Activated naive CD4-positive, alpha-beta T cell treated with anti-CD3 and anti-CD28 coated beads, Interleukin-2, amount 10 ng/mL, durations not matched to agents 7 days and 5 days (primary cell): ENCODE measurements around the gene RRAGC.
"Not testable (repeated sequence)": the region's sequence is repeated elsewhere in the genome, so short reads cannot be mapped to it uniquely, and the experiment has no call there.

Source experiments
- CTCF ChIA-PET: fragments of 350-600 bp; sonication (Branson Sonifier 250); formaldehyde crosslinking; loops from one replicate; lab custom pipeline; 2021; ENCODE audit warnings: antibody characterized with exemption; lab: Charles Lee
- DNase-seq: peaks from one replicate; pipeline ENCODE4 v3.0.0-alpha.2; 2020
- H3K27ac Mint-ChIP-seq: one replicate; pipeline ENCODE4 v1.8.0; 2021; ENCODE audit warnings: mild to moderate bottlenecking, moderate library complexity, mixed read lengths
- H3K27me3 Mint-ChIP-seq: one replicate; pipeline ENCODE4 v1.8.0; 2021; ENCODE audit warnings: mild to moderate bottlenecking, mixed read lengths
- H3K36me3 Mint-ChIP-seq: one replicate; pipeline ENCODE4 v1.8.0; 2021; ENCODE audit warnings: mixed read lengths
- H3K4me1 Mint-ChIP-seq: one replicate; pipeline ENCODE4 v1.8.0; 2021; ENCODE audit warnings: mixed read lengths
- H3K4me3 Mint-ChIP-seq: one replicate; pipeline ENCODE4 v1.8.0; 2021; ENCODE audit warnings: mild to moderate bottlenecking, moderate library complexity, mixed read lengths
- H3K9me3 Mint-ChIP-seq: one replicate; pipeline ENCODE4 v1.8.0; 2021; ENCODE audit warnings: mixed read lengths

Gene RRAGC

DNA sequence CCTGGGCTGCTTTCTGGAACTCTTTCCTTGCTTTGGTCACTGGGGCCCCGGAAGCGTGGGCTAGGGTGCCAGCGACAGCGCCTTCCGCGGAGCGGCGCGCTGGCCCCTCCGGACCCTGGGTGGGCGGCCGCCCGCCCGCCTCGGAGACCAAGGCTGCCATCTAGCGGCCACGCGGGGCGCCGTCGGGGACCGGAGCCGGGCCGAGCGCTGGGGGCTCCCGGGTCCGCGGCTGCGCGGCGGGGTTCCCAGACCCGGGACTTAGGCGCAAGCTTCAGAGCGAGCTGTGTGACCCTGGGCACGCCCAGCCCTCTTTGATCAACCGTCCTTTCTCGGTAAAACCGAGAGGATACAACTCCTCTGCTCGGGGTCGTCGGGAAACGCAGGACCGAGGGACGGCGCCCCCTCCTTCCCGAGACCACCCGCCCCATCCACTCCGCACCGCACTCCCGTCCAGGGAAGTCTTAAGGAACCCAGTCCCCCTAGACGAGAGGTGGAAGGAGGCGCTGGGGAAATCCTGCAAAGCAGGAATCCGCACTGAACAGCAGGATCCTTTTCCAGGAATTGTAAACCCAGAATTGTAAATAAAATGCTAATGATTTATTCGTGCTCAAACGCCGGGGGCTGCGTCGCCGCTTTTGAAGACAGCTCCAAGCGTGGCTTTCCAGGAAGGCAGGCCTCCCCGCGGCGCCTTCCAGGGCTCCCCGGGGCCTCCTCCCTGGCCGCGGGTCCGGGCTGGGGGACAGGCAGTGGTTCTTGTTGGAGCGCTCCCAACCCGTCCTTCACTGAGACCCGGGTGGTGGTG, 41.2 kb downstream of the RRAGC start:
- Mint-ChIP-seq H3K9me3 (no peaks in the 10 kb centered on the region), H3K4me3 (no peak overlapping the region), H3K27ac (no peak overlapping the region), H3K36me3 (no peaks in the 10 kb centered on the region), H3K27me3 (peaks cover 82% of the 10 kb centered on the region), H3K4me1 (peaks cover 14% of the 10 kb centered on the region)
- peak; percentile 56 for DNase-seq
- CTCF ChIA-PET = interaction anchor here (1.0 to 1.9 kb wide), 6 partner anchors 9 to 19 kb away, joined by 3 to 6 read pairs (median 4); no protein-coding TSS in a partner anchor

DNA sequence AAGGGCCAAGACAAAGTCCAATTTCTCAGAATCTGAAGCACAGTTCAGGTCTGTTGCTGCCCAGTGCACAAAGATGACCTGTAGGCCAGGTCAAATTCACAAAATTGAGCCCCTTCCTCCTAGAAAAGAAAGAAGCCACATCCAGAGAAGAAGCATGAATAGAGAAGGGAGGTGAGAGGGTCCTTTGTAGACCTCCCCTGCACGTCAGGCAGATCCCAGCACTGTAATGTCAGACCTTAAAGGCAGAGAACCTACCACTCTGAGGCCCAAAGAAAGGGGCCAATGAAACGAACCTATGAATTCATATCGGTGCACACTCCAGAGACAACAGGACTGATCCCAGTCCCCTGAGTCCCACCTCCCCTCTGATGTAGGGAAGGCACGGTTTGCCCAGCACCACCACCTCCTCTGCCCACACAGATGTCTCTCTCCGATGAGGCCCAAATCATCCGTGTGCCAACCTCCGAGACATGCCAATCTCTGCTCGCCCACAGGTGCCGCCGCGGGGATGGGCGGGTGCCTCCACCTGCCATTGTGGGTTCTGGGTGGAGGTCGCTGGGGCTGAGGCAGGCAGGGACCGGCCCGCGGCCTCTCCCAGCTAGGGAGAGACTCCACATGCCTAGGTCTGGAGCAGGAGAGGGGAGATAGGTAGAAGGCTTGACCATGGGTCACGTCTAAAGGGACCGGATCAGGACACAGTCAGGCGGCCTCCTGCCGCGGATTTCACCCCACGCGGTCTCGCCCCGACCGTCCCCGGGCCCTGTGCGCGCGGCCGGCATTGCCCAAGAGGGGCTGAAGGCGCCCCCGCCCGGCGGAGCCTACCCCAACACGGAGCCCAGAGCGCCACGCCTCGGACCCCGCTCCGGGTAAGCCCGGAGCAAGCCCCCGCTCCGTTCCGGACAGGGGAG, 42.1 kb downstream of the RRAGC start:
- no peak for DNase-seq
- no peaks in the 10 kb centered on the region for H3K36me3 Mint-ChIP-seq
- peaks cover 81% of the 10 kb centered on the region for H3K27me3 Mint-ChIP-seq
- peaks cover 14% of the 10 kb centered on the region for H3K4me1 Mint-ChIP-seq
- H3K4me3 Mint-ChIP-seq = no peak overlapping the region
- H3K9me3 Mint-ChIP-seq = no peaks in the 10 kb centered on the region
- CTCF ChIA-PET = no interaction called here
- no peak overlapping the region for H3K27ac Mint-ChIP-seq

DNA sequence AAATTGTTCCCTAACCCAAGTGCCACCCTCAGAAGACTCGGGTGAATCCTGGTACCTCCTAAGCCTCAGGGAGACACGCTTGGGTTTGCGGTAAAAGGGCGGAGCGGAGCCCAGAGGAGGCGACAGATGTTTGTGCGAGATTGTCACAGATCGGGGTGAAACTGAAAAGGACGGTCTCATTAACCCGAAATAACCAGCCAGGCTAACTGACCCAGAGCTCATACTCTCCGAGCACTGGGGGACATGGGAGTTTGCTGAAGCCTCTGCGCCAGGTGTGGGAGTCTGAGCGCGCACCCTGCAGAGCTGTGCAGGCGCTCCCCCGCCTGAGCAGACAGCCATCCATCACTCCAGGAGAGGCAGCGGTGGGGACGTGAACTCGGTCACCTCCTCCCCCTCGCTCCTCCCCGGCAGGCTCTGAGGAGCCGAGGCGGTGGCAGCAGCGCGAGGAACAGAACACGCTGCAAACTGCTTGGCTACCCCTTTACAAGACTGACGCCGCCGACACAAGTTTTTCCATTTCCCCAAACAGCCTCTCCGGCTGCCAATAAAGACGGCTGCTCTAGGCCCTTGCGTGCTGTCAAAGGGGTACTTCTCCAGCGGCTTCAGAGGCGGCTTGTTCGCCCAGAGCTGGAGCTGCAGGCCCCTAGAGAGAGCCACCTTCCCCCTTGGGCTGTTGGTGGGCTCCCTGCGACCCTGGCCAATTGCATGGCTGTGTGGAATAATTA, 43.5 kb downstream of the RRAGC start:
- Mint-ChIP-seq H3K36me3 (no peaks in the 10 kb centered on the region), H3K4me3 (no peak overlapping the region), H3K27ac (no peak overlapping the region), H3K4me1 (peaks cover 14% of the 10 kb centered on the region), H3K27me3 (peaks cover 86% of the 10 kb centered on the region), H3K9me3 (no peaks in the 10 kb centered on the region)
- CTCF ChIA-PET = no interaction called here
- DNase-seq = peak; percentile 28

DNA sequence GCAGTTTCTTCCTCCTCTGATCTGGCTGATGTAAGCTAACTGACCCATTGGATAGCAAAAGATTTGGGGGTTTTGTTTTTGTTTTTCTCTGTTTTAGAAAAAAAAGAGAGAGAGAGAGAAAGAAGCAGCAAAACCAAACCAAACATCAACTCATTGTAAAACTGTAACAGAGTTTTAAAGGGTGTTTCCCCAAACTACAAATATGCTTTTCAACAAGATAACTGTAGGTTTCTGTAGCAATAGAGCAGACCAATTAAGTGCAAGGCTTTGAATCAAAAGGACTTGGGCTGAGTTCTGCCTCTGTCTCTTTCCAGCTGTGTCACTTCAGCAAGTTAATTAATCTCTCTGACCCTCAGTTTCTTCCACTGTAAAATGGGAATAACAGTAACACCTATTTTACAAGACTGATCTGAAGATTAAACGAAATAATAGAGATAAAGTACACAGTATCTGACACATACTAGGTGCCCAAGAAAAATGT, 44.5 kb downstream of the RRAGC start:
- Mint-ChIP-seq H3K27me3 (peaks cover 91% of the 10 kb centered on the region), H3K36me3 (no peaks in the 10 kb centered on the region), H3K4me1 (peaks cover 14% of the 10 kb centered on the region), H3K9me3 (no peaks in the 10 kb centered on the region), H3K27ac (no peak overlapping the region), H3K4me3 (no peak overlapping the region)
- CTCF ChIA-PET = no interaction called here
- DNase-seq = no peak

DNA sequence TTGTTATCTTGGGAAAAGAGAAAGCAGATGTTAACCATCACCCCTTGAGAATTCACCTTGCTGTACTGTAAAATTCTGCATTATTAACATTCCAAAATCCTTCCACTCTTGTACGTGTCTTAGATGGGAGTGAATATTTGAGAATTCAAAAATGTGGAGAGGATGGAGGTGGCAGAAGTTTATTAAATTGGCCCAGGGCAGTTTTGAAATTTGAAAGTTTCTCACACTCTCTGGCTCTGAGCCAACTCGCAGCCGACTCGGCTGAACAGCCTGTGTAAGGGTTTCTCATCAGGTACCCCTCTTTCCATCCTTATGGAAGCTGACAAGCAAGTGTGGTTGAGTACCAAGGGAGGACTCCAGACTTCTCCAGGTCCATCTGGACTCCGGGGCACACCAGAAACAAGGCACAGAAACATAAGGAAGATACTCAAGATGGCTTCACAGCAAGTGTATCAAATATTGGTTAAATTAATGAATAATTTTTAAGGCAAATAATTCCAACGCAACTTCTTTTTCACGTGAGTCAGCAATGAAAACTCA, 45.1 kb downstream of the RRAGC start:
- CTCF ChIA-PET = no interaction called here
- H3K4me1 Mint-ChIP-seq = peaks cover 14% of the 10 kb centered on the region
- peaks cover 91% of the 10 kb centered on the region for H3K27me3 Mint-ChIP-seq
- H3K27ac Mint-ChIP-seq = no peak overlapping the region
- no peaks in the 10 kb centered on the region for H3K9me3 Mint-ChIP-seq
- H3K36me3 Mint-ChIP-seq = no peaks in the 10 kb centered on the region
- H3K4me3 Mint-ChIP-seq = no peak overlapping the region
- no peak for DNase-seq

DNA sequence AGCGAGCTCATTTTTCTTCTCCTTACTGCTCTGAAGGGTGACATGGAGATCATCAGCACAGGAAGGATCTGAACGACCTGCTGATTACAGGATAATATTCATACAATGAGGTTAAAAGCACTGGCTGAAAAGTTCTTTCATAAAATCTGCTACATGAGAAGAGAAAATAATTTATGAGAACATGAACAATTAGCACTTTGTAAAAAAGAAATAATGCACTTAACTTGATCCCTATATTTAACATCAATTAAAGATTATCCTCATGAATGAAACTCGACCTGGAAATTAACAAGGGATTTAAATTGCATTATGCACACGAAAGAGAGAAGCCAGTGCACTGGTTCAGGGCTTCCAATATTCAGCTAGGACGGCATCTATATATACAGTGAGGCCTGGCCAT, 46.6 kb downstream of the RRAGC start:
- no peak for DNase-seq
- CTCF ChIA-PET = interaction anchor here (1.1 kb wide), 1 partner anchor 20 kb away, joined by 3 read pairs; no protein-coding TSS in a partner anchor
- H3K4me3 Mint-ChIP-seq = no peak overlapping the region
- H3K9me3 Mint-ChIP-seq = no peaks in the 10 kb centered on the region
- no peak overlapping the region for H3K27ac Mint-ChIP-seq
- no peaks in the 10 kb centered on the region for H3K36me3 Mint-ChIP-seq
- peaks cover 14% of the 10 kb centered on the region for H3K4me1 Mint-ChIP-seq
- peaks cover 82% of the 10 kb centered on the region for H3K27me3 Mint-ChIP-seq

DNA sequence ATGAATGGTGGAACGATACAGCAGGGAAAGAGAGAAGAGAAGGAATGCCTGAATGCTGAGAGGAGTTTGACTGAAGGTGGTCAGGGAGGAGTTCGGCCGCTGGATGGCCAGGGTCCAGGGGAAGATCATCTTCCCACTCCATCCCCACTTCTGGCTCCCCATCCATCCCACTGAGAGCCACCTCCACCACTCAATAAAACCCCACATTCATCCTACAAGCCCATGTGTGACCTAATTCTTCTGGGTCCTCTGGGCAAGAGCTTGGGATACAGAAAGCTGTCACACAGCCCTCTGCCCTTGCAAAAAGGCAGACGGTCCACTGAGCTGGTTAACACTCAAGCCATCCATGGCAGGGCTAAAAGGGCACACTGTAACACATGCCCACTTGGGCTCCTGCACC, 48.1 kb downstream of the RRAGC start:
- not testable (repeated sequence) for DNase-seq, H3K36me3 Mint-ChIP-seq, H3K9me3 Mint-ChIP-seq, H3K4me1 Mint-ChIP-seq, H3K27ac Mint-ChIP-seq, H3K4me3 Mint-ChIP-seq
- CTCF ChIA-PET = interaction anchor here (0.6 kb wide), 1 partner anchor 10 kb away, joined by 3 read pairs; no protein-coding TSS in a partner anchor
- H3K27me3 Mint-ChIP-seq = peaks cover 82% of the 10 kb centered on the region

DNA sequence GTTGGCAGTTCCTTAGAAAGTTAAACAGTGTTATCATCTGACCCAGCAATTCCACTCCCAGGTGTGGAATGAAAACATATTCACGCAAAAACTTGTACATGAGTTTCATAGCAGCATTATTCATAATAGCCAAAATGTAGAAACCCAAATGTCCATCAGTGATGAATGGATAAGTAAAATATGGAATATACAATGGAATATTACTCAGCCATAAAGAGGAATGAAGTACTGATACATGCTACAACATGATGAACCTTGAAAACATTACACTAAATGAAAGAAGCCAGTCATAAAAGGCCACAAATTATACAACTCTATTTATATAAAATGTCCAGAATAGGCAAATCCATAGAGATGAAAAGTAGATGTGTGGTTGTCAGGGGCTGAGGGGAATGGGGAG, 53.5 kb downstream of the RRAGC start:
- Mint-ChIP-seq H3K27ac (no peak overlapping the region), H3K9me3 (no peaks in the 10 kb centered on the region), H3K36me3 (no peaks in the 10 kb centered on the region), H3K4me3 (no peak overlapping the region), H3K4me1 (peaks cover 6% of the 10 kb centered on the region), H3K27me3 (peaks cover 78% of the 10 kb centered on the region)
- CTCF ChIA-PET = no interaction called here
- DNase-seq = no peak

DNA sequence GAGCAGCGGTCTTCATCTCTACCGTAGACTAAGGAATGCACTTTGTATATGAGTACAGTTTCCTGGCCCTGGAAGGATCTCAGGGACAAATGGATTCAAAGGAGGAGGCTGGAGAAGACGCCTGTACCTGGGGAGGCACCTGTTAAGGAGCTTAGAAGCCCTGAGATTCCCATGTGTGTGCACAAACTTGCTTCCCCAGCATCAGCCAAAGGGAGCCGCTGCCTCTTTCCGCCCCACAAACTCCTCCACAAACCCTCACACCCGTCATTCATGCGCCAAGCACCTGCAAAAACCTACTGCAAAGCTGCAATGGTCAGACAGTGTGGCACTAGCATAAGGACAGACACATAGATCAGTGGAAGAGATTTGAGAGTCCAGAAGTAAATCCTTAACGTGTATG, 54.5 kb downstream of the RRAGC start:
- no peaks in the 10 kb centered on the region for H3K9me3 Mint-ChIP-seq
- H3K4me1 Mint-ChIP-seq = peaks cover 6% of the 10 kb centered on the region
- no peaks in the 10 kb centered on the region for H3K36me3 Mint-ChIP-seq
- H3K27me3 Mint-ChIP-seq = peaks cover 71% of the 10 kb centered on the region
- no peak for DNase-seq
- CTCF ChIA-PET = no interaction called here
- H3K4me3 Mint-ChIP-seq = no peak overlapping the region
- H3K27ac Mint-ChIP-seq = no peak overlapping the region

DNA sequence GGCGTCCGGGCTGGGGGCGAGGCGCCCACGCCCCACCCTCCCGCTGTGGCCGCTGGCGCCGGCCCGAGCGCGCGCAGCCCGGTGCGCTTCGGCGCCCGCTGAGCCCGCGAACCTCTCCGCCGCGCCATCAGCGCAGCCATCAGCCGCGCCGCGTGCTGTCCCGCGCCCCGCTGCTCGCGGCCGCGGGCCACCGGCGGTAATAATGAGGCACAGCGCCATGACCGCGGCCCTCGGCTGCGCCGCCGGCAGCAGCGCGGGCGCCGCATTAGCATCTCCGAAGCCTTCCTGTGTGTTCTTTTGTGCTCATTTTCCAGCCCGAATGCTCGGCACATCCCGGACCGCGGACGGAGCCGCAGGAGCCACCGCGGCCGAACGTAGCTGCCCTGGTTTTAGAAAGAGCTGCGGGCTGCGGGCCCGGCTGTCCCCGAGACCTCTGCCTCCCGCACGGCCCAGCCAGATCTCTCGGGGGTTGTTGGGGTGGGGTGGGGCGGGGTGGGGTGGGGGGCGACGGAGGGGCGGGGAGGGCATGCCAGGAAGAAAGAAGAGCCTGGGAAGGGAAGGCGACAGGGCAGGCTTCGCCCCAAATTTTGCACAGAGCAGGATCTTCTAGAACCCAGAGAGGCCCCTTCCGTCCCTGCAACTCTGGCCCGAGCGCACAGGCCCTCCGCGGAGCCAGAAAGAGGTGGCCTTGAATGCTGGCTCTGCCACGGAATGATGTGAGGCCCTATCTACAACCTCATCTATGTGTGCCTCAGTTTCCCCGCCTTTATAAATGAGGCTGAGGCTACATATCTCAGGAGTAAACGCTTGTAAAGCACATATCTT, 55.3 kb downstream of the RRAGC start:
- no peak for DNase-seq
- H3K27me3 Mint-ChIP-seq = peaks cover 66% of the 10 kb centered on the region
- no peak overlapping the region for H3K27ac Mint-ChIP-seq
- H3K4me3 Mint-ChIP-seq = no peak overlapping the region
- H3K36me3 Mint-ChIP-seq = no peaks in the 10 kb centered on the region
- H3K9me3 Mint-ChIP-seq = no peaks in the 10 kb centered on the region
- CTCF ChIA-PET = no interaction called here
- H3K4me1 Mint-ChIP-seq = peaks cover 6% of the 10 kb centered on the region

DNA sequence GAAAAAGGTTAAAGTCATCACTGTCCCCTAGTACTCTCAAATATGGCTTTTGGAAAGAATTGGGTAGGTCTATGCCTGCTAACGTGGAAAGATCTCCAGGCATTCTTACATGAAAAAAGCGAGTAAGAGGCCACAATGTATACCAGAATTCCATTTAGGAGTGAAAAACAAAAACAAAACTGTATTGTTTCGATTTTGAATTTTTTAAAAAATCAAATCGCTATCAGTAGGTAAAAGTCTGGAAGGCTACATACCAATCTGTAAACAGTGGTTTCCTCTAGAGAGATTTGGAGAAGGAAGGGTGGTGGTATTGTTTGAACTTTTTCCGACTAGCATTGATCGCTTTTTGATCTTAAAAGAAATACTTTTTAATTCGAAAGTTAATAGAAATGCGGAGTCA, 55.9 kb downstream of the RRAGC start:
- H3K36me3 Mint-ChIP-seq = no peaks in the 10 kb centered on the region
- H3K4me3 Mint-ChIP-seq = peak overlapping the region; percentile 50
- DNase-seq = no peak
- peaks cover 70% of the 10 kb centered on the region for H3K27me3 Mint-ChIP-seq
- CTCF ChIA-PET = no interaction called here
- no peak overlapping the region for H3K27ac Mint-ChIP-seq
- H3K4me1 Mint-ChIP-seq = peaks cover 6% of the 10 kb centered on the region
- no peaks in the 10 kb centered on the region for H3K9me3 Mint-ChIP-seq

DNA sequence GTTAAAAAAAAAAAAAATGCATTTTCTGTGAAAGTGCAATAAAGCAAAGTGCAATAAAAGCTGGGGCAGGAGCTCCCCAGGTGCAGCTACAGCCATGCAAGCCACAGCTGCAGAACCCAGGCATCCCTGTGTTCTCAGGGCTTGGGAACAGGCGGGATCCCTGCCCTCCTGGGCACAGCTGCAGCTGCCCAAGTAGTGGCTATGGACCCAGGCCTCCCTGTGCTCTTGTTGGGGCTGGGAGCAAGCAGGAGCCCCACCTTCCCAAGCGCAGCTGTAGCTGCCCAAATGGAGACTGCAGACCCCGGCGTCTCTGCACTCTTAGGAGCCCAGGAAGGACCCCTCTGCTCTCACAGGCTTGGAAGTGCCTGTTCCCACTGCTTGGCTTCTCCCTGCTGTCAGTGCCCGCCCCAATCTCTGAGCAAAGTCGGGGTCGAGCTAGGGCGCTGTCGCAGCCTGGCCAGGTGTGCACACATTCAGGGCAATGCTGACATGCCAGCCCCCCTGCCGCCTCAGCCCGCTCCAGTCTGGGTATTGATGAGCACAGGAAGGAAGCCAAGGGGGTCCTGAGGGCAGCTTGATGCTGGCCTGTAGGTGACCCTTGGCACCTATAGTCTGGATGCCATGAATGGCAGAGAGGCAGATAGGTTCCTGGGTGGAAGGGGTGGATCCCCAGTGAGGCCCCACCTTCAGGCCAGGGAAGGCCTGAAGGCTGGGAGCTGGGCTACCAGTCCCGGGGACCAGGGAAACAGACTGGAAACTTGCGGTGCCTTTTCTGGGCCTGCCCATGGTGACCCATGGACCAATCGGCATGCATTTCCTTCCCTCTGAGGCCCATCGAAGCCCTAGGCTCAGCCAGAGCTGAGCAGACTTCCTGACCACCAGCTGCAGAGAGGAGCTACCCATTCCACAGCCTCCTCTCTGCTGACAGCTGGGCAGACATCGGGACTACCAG, 58.6 kb downstream of the RRAGC start:
- peaks cover 61% of the 10 kb centered on the region for H3K27me3 Mint-ChIP-seq
- H3K36me3 Mint-ChIP-seq = no peaks in the 10 kb centered on the region
- peaks cover 6% of the 10 kb centered on the region for H3K4me1 Mint-ChIP-seq
- no peaks in the 10 kb centered on the region for H3K9me3 Mint-ChIP-seq
- CTCF ChIA-PET = interaction anchor here (0.9 to 2.1 kb wide), 3 partner anchors 18 to 24 kb away, joined by 3 to 5 read pairs (median 3); no protein-coding TSS in a partner anchor
- H3K27ac Mint-ChIP-seq = no peak overlapping the region
- H3K4me3 Mint-ChIP-seq = no peak overlapping the region
- DNase-seq = no peak
